Activated naive CD8-positive, alpha-beta T cell treated with anti-CD3 and anti-CD28 coated beads, Interleukin-2, amount 50 U/mL, for 16 hours (primary cell): ENCODE measurements around the gene CORO6.
"Not testable (repeated sequence)": the region's sequence is repeated elsewhere in the genome, so short reads cannot be mapped to it uniquely, and the experiment has no call there.

Source experiments
- DNase-seq: peaks from one replicate; pipeline ENCODE4 v3.0.0-alpha.2; 2020; ENCODE audit warnings: low read depth, low spot score

Gene CORO6

GRCh38 chr17:29622337-29623282 lies at the start of gene CORO6:
Gene CORO6 (minus strand): TSS chr17:29622912. CDS start chr17:29621421, 1,491 bp downstream.
- peak; percentile 42 for DNase-seq

DNA sequence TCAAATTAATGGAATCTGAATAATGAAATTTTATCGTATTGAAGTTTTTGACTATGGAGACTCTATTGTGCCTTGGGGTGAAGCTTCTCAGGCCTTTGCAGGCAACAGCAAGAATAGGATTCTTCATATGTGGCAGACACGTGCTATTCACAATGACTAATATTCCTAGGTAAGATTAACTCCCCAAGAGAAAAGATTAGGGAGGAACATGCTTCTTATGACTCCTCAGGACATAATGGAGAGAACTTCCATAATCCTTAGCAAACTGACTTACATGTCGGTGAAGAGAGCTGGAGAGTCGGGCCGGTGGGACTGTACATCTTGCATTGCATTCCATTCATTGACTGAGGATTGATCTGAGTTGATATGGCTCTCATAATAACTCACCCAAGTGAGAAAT lies 48.9 kb upstream of the CORO6 start:
- DNase-seq, result no peak

DNA sequence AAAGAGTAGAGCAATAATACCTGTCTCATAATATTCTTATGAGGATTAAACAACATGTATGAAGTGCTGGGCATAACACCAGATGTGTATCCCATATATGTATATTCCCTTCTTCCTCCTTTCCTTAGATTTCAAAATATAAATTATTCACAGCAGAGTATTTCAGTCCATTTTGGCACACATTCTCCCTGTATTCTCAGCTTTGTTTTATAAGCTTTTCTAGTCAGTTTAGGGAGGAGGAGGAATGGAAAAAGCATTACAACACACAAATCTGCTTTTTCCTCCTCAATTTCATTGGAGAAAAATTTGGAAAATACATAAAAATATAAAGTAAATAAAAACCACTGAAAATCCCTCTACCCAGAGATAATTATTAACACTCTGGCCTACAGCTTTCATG lies 46.6 kb upstream of the CORO6 start:
- DNase-seq, result no peak

- no peak for DNase-seq
Observed at GRCh38 chr17:29667969-29668368, 45.3 kb upstream of the CORO6 start.

DNA sequence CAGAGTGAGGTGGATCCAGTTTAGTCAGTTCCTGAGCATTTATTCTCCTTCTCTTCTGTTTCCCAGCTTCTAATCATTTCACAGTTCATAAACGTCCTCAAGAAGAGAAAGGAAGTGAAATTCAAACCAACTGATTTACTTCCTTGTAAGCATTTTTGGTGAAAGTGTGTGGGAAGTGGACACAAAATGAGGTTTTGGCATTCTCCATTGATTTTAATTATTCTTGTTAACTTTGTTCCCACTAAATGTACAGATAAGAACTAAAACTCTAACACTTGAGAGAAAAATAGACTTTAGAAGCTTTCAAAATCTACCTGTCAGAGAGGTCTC lies 42.7 kb upstream of the CORO6 start:
- no peak for DNase-seq

DNA sequence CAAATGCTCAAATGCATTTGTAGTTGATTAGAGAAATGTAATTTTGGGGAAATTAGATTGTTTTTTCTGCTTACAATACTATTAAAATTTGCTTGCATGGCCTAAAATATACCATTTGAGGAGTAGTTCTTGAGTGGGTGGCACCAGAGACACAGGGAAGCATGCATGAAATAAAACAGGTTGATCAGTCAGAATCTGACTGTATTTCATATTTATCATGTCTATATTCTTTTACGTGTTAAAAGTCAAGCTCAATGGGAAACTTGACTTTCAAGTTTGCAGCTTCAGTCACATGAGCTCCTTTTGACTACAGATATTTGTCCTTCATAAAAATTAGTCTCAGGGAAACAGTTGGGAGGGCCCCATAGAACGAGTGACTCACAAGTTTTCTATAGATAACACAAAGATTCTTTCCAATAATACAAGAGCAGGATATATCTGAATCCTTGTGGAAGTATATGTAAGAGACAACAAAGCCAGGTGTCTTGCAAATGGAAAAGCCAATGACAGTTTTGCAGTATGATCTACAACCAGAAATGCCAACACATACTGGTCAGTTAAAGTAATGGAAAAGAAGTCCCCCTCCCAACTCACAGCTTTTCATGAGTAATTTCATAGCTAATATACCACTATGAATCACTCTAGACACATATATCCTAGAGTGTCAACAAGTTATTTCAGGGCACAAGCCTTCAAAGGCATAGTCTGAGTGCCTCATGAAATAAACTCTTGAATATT lies 42.2 kb upstream of the CORO6 start:
- no peak for DNase-seq

- DNase-seq, result no peak
Observed at GRCh38 chr17:29663155-29663554, 40.4 kb upstream of the CORO6 start.

- no peak for DNase-seq
Observed at GRCh38 chr17:29661213-29661612, 38.5 kb upstream of the CORO6 start.

DNA sequence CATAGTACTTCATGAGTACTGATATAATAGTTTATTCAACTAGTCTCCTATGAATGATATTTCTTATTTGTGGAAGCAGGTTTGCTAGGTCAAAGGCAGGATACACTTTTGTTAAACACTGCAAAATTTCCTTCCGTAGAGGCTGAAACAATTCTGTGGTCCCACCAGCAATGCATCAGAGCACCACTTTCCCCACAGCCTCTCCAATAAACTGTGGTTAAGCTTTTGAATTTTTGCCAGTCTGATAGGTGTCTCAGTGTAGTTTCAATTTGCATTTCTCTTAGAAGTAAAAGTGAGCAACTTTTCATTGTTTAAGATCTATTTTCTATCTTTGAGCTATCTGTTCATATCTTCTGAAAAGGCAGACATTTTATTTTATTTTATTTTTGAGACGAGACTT lies 36.4 kb upstream of the CORO6 start:
- DNase-seq, result no peak

DNA sequence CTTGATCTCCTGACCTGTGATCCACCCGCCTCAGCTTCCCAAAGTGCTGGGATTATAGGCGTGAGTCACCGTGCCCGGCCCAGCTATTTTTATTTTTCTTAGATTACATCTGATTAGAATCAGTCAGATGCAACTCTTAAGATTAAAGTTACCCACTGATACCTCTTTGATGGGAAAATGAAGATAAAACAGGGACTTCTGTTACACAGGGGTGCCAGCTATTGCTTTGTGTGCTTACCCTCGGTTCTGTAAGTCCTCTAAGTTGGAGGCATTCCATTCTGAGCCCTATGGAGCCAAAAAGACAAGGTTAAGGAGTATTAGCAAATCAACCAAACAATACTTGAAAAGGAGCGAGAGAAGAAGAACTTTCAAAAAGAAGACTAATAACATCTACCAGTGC lies 32.6 kb upstream of the CORO6 start:
- no peak for DNase-seq

DNA sequence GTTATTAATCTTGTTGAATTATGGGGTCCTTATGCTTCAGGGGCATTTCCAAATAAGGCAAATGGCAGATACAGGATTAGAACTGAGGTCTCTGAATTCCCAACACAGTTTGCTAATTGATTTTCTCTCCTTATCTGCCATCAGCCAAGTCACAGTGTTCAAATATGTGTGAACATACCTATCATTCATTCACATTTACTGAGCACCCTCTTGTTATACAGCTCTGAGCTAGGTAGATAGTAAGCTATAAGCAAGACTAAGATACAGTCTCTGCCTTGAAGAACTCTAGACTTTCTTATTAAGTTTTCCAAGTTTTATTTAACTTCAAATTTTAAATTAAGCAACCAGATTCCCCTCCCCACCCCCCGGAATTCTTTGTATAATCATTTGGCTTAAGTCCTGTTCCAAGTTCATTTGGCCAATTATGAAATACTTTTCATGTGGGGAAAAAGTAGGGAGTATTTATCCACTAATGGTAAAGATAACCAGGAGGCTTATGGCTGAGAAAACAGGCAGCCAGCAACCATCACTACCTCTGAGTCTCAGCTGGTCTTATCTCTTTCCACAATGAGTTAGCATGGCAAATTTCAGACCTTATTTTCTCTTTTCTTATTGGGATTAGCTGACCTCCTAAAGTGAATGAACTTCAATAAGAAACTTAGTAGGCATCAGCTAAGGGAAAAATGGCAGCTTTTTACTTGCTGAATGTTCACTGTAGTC lies 31.4 kb upstream of the CORO6 start:
- DNase-seq, result no peak

DNA sequence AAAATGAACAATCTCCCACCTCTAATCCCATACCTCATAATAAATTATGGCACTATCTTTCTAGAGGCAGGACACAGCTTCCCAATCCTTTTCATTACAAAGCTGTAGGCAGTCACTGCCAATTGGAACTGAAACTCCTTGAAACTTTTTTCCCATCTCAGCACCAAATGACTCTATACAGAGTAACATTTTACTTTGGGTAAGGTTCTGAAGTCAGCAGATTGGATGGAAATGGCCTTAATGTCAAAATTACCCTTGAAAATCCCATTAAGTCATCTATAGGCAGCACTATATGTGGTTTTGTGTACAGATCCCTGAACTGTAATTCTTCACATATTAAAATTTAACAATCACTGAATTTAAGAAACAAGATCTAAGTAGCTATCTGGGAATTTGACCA lies 30.3 kb upstream of the CORO6 start:
- no peak for DNase-seq

- not testable (repeated sequence) for DNase-seq
Observed at GRCh38 chr17:29651913-29652312, 29.2 kb upstream of the CORO6 start.

DNA sequence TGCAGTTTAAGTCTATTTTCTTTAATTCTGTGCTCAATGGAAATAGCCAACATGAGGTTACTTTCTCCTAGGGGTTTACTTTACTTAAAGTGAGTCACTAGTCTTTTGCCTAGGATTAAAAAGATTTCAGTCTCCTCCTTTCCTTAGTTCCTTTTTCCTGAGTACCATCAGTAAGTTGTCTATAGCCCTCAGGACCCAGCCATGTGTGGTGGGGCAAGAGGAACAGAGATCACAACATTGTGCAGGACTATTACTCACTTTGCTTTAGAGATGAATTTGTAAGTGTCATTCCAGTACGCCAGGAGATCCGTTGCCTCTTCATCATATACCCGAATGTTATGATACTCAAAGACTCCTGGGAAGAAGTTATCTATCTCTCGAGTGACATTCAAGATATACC lies 27.7 kb upstream of the CORO6 start:
- no peak for DNase-seq

GRCh38 chr17:29649359-29649758 lies 26.6 kb upstream of the CORO6 start:
- no peak for DNase-seq

- no peak for DNase-seq
Observed at GRCh38 chr17:29648005-29648404, 25.3 kb upstream of the CORO6 start.

DNA sequence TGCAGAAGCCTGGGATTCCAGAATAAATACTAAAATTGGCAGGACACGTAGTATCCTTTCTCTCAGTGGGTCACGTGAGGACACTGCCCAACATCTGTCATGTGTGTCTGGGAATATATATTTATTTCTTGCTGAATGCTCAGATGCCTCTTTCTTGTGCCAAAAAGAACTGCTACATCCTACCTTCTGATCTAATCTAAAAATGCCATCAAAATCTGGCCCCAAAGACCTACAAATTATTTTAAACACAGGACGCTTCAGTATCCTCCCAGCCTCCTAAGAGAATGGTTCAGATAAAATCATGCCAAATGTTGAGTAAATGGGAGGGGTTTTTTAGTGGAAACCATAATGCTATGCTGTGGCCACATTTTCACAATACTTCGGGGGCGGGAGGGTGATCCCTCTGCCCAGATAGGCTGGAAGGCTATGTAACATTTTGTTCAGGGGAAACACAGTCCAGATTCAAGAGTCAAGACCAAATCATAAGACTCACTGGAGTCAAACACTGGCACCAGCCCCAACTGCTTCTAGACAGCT lies 22.9 kb upstream of the CORO6 start:
- no peak for DNase-seq

- DNase-seq, result no peak
Observed at GRCh38 chr17:29643817-29644160, 21.1 kb upstream of the CORO6 start.

GRCh38 chr17:29642171-29642611 lies 19.5 kb upstream of the CORO6 start:
- DNase-seq, result no peak

GRCh38 chr17:29640981-29641642 lies 18.4 kb upstream of the CORO6 start:
- DNase-seq, result no peak

- no peak for DNase-seq
Observed at GRCh38 chr17:29640413-29640812, 17.7 kb upstream of the CORO6 start.

DNA sequence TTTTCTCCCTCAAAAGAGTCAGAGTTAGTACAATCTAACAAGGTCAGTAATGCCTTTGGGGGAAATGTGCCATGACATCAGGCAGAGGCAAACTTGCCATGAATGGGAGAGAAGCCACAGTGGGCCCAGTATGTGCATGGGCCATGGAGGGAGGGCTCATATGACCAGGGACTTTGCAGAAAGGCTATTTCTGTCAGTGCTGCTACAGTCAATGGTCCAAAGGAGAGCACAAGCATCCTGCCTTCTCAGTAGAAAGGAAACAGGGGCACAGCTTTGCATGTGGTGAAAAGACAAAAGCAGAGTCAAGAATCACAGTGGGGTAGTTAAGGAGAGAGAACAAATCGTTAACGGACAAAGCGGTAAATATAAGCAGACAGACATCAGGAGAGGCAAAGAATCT lies 11.2 kb upstream of the CORO6 start:
- no peak for DNase-seq
